ENCODE data around the gene TTLL12.

TTLL12 gene

DNA sequence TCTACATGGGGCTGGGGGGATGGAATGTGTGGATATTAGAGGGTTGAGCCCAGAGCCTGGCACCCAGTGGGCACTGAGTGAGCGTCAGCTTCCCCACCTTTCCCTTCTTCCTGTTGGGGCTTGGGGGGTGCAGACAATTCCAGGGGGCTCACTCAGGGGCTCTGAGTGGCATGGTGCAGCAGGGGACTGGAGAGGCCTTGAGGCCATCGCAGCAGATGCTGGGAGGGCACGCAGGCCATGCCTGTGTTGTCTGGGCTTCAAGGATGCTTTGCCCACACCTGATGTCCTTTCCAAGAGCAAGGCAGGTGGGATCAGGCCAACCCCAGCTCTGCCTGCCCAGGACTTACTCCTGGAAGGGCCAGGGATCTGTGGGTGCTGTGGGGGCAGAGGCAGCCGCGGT, 11.2 kb upstream of the TTLL12 start:
- DNase-seq, result no peak

DNA sequence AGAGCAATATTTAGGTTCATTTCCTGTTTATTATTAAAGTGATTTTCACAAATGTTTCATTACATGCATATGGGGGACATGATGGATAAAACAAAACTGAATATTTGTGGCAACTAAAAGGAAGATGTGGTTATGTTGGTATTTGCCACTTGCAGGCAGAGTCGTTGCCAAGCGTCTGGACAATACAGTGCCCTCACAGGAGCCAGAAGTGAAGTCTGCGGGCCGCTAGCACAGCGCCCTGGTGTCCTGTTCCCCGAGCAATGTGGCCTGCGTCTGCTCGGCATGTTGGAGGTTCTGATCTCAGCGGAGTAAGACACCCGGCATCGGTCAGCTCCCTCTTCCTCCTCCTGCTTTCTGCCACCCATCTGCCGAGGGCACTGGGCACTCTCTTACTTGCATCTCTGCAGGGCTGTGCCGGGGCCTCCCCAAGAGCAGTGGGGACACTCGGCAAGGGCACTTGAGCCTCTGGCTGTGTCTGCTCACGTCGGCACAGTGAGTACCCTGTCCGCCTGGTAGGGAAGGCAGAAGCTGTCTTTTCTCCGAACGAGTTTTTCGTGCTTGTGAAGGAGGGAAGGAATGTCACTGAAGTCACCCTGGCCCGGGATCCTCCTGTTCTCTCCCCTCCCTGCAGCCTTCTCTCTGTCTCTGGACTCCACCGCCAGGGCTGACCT, 10.5 kb upstream of the TTLL12 start:
- no peak for DNase-seq

- DNase-seq, result no peak
Measured at GRCh38 chr22:43191831-43192230, 4.9 kb upstream of the TTLL12 start.

DNA sequence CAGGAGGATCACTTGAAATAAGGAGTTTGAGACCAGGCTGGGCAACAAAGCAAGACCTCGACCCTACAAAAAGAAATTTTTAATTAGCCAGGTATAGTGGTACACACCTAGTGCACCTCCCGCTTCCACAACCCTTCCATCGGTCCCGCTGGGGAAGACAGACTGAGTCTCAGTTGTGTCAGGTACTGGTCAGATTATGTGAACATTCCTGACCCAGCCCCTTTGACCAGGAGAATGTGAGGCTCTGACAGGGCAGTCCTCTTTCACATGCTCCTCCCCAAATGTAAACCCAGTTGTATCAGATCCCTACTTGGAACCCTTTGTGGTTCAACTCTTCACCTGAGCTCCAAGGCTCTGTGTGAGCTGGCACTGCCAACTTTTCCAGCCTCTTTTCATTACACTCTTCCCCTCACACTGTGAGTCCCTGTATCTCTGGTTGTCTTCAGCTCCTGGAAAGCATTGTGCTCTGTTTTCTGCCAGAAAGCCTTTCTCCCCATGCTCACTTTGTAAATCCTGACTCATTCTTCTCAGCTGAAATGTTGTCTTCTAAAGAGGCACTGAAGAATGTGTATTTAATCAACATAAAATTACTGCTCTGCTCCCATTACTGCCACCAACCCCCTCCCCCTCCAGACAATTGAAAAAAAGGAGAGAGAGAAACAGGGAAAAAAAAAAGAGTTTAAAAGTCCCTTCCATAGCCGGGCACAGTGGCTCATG, 2.1 kb upstream of the TTLL12 start:
- no peak for DNase-seq

DNA sequence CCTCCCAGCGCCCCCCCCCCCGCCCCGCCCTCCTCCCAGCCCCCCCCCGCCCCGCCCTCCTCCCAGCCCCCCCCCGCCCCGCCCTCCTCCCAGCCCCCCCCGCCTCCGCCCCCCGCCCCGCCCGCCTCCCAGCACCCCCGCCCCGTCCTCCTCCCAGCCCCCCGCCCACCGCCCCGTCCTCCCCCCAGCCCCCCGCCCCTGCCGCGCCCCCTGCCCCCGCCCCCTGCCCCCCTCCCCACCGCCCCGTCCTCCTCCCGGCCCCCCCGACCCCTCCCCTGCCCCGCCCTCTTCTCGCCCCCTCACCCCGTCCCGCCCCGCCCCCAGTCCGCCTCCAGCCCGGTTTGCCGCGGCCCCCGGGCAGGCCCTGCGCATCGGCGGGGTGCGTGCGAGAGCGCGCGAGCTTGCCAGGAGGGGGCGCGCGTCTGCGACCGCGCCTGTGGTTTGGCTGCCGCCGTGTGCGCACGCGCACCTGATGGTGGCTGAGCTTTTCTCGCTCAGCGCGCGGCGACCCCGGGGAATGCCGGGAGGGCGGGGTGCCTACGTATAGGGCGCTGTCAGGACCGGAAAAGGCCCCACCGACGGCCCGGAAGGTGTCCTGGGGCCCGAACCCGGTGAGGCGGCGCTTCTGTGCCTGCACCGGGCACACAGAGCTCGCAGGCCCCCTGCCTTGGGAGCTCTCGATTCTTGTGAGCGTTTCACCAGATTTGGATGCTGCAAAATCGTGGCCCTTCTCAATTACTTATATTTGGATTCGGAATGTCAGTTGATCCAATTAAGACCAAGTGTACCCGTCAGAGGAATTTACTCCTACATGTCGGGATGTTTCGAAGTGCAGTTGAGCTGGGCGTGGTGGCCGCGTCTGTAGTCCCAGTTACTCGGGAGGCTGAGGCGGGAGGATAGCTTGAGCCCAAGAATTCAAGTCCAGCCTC, 501 bp upstream of the TTLL12 start:
- DNase-seq, result peak; percentile 69 to 87

- no peak for DNase-seq
Measured at GRCh38 chr22:43185860-43186261, 1.1 kb downstream of the TTLL12 start.

DNA sequence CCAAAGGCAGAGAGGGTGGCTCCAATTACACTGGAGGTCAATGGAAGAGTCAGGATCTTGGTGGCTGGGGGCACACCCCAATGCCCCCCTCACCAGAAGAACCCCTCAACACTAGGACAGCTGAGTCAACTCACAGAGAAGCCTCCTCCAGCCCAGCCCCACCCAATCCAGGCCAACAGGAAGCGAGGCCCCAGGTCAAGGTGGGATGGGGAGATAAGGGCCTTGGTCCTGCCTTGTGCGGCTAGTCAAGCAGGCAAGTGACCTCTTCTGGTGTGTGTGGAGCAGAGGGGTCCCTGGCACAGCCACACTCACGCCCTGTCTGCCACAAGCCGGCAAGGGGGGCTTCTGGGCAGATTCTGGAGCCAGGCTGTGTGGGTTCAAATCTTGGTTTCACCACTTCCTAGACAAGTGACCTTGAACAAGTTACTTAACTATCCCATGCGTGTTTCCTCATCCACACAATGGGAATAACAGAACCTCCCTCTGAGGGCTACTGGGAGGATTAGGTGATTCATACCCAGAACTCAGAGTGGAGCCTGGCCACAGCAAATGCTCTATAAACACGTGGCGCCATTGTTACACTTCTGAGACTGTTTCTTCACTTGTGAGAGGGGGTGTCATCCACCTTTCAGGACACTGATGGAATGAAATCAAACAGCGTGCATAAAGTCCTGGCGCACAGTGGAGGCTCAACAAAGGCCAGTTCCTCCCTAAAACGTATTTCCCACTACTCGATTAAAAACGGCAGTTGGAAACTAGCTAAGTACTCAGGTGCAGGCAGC, 3.2 kb downstream of the TTLL12 start:
- DNase-seq, result no peak

GRCh38 chr22:43182726-43183125, 4.2 kb downstream of the TTLL12 start:
- DNase-seq, result no peak

- no peak for DNase-seq
Measured at GRCh38 chr22:43182118-43182517, 4.8 kb downstream of the TTLL12 start.

DNA sequence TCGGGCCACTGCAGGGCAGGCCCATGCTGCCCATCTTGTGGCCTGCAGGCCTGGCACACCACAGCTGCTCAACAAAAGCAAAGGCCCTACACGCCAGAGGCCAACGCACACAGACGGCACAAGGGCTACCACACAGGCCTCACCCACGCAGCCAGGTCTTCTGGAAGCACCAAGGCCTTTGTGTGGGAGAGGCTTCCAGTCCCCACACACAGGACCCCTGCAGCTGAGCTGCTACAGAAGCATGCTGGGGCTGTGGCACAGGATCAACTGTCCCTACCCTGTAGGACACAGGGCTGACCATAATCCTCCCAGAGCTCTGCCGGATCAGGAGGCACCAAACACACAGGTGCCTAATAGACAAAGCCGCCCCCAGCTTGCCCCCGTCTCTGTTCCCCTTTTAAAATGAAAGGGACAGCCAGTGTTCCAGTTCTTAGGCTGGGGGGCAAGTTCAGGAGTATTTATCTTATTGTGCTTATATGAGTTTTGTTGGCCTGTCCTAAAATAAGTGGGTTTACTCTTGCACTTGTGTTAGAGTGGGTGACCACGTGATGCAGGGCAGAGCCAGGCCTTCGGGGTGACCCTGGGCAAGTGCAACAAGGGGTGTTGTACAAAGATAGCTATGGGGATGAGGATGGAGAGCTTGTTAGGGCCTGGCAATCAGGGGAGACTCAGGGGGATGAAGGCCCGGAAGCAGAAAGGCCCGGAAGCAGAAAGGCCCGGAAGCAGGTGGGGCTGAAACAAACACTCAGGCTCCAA, 5.4 kb downstream of the TTLL12 start:
- no peak for DNase-seq

DNA sequence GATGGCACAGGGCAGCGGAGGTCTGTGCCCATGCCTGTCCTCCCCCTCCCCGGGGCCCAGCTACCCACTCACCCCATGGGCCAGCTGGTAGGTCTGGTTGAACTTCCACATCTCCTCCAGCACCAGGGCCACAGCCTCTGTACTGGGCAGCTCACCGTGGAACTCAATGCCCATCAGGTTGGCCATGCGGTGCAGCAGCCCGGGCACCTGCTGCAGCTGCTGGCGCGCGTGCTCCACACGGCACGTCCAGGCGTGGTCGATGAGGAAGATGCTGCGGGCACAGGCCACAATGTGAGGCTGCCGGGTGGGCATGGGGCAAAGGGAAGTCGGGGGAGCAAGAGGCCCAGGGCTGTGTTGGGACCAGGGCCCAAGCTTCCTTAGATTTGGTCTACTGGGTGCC, 6.3 kb downstream of the TTLL12 start:
- no peak for DNase-seq

DNA sequence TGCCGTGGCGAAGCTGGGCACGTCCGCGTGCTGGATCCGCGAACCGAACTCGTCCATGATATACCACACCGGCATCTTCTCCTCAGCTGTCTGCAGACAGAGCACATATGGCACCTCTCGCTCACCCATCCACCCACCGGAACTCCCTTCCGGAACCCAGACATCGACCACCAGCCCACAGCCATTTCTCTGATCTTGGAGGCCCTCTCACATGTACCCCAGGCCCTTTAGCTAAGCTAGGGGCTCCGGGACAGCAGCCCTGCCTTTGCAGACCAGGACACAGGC, 7.1 kb downstream of the TTLL12 start:
- no peak for DNase-seq

DNA sequence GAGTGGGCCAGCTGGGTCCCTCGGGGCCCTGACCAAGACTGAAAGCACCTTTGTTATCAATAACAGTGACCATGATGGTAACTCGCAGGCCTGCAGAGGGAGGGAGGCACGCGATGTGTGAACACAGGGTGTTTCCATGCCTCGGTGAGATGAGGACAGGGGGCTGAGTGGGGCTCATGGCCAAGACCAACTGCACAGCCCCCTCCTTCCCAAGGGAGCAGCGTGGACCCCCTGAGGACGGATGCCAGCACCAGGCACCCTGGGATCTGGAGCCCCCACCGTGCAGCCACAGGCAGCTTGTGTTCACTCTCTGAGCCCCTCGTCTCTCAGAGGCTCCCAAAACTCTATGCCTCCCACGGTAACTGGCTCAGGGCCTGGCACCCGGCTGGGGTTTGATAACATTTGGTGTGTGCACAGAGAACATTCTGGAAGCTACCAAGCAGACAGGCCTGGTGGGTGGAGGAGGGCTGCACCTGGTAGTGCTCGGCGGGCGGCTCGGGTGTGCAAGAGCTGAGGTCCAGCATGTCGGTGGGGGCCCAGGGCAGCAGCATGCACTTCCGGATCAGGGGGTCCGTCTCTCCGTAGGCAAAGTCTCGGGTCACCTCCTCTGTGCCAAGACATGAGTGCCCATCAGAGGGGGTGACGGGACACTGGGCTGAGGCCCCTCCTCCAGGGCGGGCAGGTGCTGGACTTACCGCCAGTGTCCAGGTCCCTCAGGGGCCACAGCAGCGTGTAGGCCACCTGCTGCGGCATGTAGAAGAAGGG, 7.6 kb downstream of the TTLL12 start:
- DNase-seq, result no peak

- DNase-seq, result no peak
Measured at GRCh38 chr22:43177479-43177878, 9.5 kb downstream of the TTLL12 start.

DNA sequence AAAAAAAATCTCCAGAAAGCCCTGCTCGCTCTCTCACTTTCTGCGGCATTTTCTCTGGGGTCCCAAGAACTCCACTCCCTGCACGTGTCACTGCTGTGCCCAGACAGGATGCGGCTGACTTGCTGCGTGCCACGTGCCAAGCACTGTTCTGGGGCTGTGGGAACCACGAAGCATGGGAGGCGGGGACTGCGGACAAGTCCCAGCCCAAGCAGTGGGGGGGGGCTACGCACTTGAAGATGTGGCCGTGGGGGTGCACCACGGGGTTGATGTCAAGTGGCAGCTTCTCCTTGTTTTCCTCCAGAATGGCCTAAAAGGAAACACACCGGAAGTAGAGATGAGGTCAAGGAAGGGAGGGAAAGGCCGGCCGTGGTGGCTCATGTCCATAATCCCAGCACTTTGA, 10.8 kb downstream of the TTLL12 start:
- DNase-seq, result no peak

GRCh38 chr22:43174941-43175531, 11.9 kb downstream of the TTLL12 start:
- DNase-seq, result no peak

GRCh38 chr22:43173976-43174720, 12.8 kb downstream of the TTLL12 start:
- DNase-seq, result no peak

DNA sequence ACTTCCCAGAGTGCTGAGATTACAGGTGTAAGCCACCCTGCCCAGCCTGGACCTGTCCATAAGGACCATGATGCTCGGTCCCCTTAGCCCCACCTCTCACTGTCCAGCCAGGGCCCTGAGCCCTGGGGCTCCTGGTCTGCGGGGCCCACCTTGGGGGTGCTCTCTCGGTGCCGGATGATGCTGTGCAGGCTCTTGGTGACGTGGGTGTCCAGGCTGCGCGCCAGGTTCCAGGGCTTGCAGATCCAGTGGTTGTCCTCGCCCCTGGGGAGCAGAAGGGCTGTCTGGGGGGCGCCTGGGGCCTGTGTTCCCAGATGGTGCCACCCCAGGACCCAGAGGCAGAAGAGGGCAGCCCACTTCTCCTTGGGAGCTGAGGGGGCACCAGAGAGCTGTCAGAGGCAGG, 13.4 kb downstream of the TTLL12 start:
- DNase-seq, result no peak

- no peak for DNase-seq
Measured at GRCh38 chr22:43172191-43172590, 14.7 kb downstream of the TTLL12 start.

DNA sequence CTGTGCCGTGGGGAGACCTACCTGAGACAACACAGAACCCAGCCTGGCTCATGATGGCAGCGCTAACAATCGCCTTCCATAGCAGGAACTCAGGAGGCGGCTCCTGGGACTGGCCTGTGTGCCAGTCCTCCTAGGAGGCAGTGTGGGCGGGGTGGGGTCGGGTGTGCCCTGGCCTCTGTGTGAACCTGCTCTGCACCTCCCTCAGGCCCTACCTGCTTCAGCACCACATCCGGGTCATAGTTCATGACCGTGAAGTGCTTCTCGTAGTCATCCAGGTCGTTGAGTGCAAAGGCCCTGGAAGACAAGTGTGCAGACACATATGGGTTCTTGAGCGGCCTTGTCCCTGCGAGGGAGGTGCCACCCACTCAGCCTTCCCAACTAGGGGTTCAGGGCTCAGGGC, 15.3 kb downstream of the TTLL12 start:
- DNase-seq, result no peak

Measured in SW 1271 (cell line).